Eye (tissue), 1 donor: ENCODE data around the gene PPP1R8.

Experiments used
- DNase-seq: peaks from one replicate; pipeline ENCODE4 v3.0.0-alpha.2; 2015

PPP1R8 gene

DNA sequence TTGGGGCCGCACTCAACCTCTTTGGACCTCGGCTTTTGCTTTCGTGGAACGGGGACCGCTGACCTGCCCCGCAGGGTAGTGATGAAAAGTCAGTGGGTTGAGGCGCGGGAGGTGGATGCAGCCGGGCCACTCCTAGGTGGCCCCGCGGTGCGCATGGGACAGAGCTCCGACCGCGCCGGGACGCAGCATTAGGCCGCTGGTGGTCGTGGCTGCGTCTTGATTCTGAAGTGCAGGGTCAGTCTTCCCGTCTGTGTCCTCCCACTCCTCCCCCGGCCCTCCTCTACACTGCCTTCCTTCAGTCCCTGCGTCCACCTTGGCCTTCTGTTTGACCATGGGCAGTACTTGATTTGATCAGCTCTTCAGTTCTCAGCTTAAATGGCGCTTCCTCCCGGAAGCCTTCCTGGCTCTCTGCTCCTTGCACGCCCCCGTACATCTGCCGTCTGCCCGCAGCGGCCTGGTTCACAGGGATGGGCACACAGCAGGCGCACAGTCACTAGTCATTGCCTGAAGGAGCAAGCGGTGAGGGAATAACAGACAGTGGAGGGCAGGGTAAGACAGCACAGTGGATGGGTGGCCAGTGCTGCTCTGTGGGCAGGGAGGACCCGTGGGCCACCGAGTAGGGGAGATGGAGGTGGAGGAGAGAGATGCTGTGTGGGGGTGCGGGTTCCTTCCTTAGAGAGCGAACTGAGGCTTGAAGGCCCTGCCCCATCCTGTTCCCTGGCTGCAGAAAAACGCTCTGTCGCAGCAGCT lies 42.4 kb downstream of the PPP1R8 start:
- DNase-seq: peak; percentile 27

DNA sequence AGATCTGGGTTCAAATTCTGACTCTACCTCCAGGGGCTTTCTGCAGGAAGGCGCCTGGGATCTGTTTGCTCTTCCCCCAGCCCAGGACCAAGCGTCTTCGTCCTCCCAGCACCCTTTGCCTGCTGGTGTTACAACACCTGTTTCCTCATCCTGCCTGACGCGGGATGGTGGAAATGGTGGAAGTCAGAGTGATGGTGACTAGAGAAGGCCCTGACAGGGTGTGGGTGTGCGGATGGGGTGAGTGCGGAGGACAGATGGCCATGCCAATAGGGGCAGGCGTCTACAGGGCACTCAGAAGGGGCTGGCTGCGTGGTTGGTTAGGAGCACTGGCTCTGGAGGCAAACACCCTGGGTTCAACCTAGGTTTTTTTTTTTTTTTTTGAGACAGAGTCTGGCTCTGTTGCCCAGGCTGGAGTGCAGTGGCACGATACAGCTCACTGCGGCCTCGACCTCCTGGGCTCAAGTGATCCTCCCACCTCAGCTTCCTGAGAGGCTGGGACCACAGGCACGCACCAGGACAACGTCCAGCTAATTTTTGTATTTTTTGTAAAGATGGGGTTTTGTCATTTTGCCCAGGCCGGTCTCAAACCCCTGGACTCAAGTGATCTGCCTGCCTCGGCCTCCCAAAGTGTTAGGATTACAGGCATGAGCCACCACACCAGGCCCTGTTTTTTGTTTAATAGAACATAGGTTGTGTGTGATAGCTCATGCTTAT lies 43.2 kb downstream of the PPP1R8 start:
- DNase-seq: no peak

DNA sequence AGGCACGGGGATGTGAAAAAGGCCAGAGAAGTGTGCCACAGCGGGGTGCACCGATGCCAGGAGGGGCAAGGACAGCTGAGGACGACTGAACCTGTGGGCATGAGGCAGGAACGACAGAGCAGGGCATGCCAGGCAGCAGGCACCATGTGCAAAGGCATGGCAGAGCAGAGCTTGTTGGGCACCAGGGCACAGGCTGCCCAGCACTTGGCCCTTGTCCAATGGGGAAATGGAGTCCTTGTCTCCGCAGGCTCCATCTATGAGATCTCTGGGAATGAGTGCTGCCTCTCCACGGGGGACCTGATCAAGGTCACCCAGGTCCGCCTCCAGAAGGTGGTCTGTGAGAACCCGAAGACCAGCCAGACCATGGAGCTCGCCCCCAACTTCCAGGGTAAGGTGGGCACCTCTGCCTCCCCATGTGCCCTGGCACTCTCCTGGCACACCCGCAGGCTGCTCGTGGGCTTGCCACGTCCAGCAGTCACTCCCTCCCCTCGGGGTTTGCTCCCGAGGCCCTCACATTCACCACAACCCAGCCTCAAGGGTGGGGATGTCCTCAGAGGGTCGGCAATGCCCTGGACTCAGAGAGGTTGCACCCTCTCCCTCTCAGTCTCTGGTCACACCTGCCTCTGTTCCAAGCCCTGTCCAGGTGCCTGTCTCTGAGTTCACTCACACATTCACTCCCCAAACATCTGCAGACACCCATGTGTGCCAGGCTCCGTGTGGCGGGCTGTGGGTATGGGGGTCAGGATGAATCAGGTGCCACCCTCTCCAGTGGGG lies 45.9 kb downstream of the PPP1R8 start:
- DNase-seq: no peak

DNA sequence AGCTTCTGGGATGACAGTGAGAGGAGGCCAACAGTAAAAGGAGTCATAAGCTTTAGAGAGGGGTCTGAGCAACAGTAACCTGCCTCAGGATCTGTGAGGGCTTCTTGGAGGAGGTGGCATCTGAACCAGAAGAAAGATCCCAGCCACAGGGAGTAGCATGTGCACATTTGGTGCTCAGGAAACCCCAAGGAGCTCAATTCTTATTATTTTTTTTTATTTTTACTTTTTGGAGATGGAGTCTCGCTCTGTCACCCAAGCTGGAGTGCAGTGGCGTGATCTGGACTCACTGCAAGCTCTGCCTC lies 46.5 kb downstream of the PPP1R8 start:
- no peak for DNase-seq

DNA sequence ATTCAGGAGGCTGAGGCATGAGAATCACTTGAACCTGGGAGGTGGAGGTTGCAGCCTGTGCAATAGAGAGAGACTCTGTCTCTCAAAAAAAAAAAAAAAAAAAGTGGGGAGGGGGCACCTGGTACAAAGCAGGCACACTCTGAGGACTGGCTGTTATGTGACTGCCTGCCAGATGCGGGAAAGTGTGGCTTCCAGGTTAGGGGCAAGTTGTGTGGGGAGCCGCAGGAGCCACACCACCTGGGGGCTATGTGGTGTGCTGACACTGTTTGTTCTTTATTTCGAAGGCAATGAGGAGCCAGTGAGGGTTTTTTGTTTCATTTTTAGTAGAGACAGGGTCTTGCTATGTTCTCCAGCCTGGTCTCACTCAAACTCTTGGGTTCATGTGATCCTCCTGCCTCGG lies 47.5 kb downstream of the PPP1R8 start:
- DNase-seq: no peak

DNA sequence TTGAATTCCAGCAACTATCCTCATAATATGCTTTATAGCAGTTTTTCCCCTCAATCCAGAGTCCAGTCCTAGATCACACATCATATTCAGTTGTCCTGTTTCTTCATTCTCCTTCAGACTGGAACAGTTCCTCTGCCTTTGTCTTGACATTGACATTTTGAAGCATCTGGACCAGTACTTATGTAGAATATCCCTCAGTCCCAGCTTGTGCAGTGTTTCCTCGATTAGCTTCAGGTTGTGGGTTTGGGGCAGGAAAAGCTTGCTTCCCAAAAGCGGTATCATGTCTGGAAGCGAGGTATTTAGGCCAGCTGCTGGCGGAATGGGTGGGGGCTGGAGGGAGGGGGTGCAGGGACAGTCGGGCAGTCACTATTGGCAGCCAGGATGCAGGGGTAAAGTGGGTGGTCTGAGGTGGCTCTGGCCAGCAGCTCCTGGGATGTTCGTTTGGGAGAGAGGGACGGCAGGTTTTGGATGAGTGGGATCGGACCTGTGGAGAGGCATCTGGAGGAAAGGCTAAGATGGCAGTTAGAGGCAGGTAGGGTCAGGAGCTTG lies 48.3 kb downstream of the PPP1R8 start:
- no peak for DNase-seq

DNA sequence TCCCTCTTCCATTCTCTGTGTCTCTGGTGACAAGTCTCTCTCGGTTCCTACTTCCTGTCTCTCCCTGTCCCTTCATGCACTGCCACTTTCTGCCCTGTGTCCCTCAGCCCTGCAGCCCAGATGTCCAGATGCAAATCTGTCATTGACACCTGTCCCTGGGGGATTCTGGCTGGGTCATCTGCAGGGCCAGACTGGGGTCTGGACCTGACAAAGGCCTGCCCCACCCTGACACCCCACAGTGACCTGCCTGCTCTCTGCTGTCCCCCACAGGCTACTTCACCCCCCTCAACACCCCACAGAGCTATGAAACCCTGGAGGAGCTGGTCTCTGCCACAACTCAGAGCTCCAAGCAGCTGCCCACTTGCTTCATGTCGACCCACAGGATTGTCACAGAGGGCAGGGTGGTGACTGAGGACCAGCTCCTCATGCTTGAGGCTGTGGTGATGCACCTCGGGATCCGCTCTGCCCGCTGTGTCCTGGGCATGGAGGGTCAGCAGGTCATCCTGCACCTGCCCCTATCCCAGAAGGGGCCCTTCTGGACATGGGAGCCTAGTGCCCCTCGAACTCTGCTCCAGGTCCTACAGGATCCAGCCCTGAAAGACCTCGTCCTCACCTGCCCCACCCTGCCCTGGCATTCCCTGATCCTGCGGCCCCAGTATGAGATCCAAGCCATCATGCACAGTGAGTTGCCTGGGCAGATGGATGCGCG lies 48.9 kb downstream of the PPP1R8 start:
- DNase-seq: no peak

DNA sequence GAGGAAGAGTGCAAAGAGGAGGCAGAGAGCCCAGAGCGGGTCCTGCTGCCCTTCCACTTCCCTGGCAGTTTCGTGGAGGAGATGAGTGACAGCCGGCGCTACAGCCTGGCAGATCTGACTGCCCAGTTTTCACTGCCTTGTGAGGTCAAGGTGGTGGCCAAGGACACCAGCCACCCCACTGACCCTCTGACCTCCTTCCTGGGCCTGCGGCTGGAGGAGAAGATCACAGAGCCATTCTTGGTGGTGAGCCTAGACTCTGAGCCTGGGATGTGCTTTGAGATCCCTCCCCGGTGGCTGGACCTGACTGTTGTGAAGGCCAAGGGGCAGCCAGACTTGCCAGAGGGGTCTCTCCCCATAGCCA lies 51.9 kb downstream of the PPP1R8 start:
- no peak for DNase-seq

DNA sequence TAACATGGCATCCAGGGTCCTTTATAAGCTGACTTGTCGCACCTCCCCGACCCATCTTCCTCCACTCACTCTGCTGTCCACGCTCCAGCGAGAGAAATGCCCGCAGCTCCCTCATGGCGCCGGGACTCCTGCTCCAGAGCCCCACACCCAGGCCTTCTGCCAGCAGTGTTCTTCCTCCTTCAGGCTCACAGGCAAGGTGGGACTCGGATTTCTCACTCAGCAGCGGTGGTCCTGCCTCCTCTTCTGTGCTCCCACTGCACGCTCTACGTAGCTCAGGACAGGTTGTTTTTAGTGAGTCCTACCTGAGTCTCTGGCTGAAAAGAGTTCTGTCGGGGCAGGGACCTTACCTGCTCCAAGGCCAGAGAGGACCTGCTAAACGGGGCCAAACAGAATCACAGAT lies 53.0 kb downstream of the PPP1R8 start:
- DNase-seq: no peak

DNA sequence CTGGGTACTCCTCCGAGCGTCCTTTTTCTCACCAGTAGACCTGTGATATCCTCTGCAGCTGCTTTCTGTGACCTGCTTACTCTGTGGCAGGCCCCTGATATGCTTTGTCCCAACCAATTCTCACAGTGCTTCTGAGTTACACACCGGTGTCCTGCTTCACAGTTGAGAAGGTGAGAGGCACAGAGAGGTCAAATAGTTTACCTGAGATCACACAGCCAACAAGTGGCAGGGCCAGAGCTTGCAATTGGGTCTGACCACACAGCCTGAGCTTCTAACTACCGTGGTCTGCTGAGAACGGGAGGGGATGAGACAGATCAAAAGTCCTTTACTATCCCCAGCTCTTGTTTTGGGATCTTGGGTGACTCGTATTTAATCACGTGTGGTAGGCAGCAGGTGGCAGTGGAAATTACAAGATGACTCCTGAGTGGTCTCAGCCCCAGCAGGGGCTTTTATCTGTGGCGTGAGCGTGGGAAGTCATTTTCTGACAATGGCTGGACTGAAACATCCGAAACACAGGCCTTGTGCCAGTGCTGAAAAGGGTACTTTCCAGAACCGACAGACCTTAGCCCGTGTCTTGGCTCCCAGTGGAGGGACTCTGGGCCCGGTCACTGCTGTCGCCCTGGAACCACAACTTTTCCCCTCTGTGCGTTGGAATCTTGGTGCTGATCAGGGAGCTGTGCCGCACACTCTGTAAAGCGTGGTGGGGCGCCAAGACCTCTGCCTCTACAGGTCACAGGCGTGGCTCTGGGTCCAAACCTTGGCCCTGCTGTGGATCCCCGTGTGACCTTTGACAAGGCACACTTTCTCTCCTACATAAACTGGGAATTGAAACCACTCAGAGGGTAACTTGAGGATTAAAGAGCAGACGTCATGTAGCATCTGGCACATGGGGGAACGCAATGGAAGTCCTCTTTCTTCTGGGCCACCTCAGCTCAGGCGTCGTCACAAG lies 53.7 kb downstream of the PPP1R8 start:
- no peak for DNase-seq

DNA sequence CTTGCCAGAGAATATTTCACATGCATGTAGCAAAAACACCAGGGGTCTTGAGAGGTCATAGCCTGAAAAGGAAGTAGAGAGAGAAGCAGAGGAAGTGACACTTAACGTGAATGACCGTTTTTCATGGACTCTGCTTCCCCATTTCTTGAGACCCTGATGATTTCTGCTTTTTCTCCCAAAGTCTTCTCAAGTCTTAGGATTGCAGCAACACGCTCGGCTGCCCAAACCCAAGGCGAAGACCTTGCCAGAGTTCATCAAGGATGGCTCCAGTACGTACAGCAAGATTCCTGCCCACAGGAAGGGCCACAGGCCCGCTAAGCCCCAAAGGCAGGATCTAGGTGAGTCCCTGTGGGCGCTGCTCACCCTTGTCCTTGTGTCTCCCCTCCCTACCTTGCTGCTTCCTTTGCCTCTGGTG lies 54.5 kb downstream of the PPP1R8 start:
- no peak for DNase-seq

DNA sequence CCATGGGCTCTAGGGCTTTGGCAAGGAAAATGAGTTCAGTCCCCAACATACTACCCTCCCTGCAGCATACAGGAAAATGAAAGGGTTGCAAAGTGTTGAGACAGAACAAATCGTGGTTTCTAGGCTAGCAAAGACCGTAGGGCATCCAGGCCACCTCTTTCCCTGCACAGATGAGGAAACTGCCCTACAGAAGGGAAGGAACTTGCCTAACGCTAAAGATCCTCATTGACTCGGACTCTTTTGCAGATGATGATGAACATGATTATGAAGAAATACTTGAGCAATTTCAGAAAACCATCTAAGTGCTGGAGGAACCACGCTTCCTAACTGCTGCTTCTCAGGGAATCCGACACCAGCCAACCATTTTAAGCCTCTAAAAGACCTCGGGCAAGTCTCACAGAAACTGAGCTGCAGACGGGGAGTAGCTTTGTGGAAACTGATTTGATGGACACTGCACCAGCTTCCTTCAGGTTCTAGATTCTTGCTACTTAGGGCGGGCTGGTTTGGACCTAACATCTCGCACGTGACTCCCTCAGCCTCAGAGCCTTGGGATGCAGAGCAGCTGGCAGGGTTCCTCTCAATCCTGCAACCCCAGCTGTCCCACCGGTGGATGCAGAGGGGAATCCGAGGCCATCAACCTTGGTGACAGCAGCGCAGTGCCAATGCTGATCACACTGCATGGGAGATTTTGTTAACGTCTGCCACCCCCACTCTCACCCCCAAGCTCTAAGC lies 55.2 kb downstream of the PPP1R8 start:
- DNase-seq: no peak

DNA sequence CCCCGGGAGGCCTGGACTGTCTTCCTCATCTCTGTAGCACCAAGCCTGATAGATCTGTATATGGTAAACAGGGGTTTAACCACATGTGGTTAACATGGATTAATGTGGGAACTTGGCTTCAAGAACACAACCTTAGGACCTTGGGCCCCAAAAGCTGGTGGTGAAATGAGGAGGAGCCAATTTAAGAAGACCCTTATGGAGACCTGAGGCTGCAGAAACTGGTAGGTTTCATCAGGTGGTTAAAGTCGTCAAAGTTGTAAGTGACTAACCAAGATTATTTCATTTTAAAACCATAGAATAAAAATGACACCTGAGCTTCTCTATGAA lies 55.7 kb downstream of the PPP1R8 start:
- DNase-seq: no peak

DNA sequence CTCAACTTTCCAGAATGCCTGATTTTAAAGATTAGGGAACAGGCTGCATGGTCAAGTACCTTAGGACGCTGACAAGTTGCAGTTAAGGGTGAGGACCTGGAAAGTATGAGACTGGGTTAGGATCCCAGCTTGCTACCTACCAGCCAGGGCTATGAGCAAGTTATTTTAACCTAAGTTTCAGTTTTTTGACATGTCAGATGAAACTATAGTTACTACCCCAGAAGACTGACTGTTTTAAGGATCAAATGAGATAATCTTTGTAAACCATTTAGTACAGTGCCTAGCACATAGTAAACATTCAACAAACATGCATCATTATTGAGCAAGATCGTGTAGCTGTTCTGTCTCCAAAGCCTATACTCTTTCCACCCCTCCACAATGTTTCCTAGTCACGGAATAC lies 56.2 kb downstream of the PPP1R8 start:
- DNase-seq: no peak

DNA sequence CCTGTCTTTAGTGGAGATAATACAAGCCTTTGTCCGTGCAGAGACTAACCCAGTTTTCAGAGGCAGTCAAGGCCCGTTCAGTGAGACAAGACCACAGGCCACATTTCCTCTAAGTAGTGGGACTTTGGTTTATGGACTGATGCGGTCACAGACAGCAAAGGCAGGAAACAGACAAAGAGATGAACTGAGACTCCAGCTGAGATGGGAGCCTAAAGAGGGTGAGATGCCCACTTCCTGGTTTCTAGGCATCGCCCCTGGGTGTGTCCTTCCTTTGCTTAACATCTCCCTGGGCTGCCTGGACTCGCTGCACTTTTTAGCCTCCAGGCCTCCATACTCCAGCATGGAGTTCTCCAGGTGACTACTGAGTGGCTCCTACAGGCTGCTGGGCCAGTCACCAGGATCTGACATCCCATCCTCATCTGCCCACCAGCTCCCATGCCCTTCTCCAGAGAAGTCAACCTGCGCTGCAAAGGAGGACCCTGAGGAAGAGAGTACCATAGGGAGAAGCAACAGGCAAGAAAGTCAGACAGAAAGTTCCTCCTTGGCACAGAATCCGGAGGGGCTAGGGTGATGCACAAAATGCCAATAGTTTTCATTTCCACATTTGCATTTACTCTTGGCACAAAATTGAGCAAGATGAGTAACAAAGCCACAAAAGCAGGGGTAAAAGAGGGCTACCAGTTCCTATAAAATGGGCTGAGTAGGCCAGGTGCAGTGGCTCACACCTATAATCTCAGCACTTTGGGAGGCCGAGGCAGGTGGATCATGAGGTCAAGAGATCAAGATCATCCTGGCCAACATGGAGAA lies 56.8 kb downstream of the PPP1R8 start:
- no peak for DNase-seq

DNA sequence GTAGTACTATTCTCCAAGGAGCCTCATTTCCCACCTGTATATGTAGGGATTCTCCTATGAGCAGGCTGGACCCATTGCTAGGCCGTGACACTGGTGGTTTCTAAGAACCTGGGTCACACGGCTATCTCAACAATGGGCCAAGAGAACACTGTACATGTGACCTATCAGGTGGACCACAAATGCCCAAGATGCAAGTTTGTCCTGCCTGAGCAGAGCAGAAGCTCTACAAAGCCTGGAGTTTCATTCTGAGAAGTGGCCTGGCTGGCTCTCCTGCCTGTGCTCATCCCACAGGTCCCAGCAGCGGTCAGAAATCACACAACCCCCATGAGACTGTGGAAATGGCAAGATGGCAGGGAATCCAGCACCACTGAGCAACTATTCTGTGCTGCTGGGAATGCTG lies 58.9 kb downstream of the PPP1R8 start:
- DNase-seq: no peak

DNA sequence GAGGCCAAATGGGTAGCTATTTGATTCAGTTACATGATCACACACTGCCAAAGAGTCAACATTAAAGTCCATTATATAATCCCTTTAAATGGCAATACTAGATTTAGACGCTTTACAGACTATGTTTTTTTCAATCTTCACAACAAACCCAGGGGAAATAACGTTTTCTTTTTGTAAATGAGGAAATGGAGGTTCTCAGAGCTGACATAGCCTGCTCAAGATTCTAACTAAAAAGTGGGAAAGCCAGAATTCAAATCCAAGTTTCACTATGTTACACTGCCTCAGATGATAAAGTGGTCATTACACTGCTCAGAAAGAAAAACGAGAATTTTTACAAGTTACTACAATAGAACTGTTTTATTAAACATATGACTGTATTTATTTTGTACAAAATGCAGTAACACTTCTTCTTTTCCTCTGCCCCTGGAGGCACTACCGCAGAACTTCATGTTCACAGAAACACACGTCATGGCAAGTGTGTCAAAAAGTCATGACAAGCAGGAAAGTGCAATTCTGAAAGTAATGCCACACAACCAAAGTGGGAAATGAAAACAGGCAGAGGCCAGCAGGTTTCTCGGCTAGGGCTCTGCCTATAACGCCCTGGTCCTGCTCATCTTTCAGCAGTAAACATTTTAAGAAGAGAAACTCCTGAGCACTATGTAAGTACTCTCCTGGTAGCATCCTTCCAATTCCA lies 60.8 kb downstream of the PPP1R8 start:
- no peak for DNase-seq

DNA sequence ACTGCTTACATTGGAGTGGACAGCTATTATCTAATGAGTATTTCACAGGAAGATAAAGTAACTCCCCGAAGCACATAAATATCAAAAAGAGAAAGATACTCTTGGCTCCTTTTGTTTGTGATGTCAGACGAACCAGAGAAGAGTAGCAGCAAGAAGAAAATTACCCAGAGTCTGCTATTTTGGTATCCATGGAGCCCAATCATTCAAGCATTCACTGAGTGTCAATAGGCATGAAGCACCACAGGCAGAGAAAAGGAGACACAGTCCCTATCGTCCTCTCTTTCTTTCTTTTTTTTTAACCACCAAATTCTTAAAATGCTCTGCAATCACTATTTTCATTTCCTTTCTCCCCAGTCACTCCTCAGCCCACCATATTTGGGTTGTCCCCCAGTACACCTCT lies 63.9 kb downstream of the PPP1R8 start:
- DNase-seq: no peak
